ENCODE measurements around the gene GRID1.
"Not testable (repeated sequence)": the region's sequence is repeated elsewhere in the genome, so short reads cannot be mapped to it uniquely, and the experiment has no call there.

GRID1 gene

DNA sequence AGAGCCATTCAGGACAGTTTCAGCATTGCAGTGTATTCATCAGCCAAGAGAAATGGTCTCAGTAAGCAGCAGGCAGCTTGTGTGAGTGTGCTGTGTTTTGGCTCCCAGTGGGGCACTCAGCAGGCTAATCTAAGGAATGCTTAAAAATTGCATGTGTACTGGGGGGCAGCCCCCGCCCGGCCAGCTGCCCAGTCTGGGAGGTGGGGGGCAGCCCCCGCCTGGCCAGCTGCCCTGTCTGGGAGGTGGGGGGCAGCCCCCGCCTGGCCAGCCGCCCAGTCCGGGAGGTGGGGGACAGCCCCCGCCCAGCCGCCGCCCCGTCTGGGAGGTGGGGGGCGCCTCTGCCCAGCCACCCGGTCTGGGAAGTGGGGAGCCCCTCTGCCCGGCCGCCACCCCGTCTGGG lies 116.2 kb downstream of the GRID1 start:
- no peak for DNase-seq

DNA sequence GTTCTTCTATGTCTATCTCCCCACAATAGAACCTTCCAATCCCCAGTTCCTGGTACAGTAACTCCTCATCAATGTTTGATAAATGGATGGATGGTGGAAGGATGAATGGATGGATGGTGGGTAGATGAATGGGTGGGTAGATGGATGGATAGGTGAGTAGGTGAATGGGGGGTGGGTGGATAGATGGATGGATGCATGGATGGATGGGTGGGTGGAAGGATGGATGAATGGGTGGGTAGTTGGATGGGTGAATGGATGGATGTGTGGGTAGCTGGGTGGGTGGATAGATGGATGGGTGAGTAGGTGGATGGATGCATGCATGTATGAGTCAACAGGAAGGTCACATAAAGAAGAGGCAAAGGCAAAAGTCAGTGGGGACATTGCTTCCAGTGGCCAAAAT lies 116.8 kb downstream of the GRID1 start:
- no peak for DNase-seq

DNA sequence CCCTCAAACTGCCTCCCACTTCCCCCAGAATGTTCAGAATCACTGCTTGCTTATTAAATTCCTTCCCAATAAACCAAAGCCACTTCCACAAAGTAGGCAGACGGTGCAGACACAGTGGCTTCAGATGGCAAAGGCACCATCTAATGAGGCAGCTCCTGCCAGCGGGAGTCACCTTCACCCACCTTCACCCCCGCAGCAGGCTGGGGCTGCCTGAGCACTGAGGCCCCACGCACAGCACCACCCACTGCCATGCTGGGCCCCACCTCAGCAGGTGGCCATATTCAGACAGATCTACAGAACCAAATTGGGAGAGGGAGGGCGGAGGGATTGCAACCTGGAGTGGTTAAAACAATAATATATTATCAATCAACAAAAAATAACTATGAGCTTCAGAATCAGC lies 118.5 kb downstream of the GRID1 start:
- DNase-seq, result no peak

DNA sequence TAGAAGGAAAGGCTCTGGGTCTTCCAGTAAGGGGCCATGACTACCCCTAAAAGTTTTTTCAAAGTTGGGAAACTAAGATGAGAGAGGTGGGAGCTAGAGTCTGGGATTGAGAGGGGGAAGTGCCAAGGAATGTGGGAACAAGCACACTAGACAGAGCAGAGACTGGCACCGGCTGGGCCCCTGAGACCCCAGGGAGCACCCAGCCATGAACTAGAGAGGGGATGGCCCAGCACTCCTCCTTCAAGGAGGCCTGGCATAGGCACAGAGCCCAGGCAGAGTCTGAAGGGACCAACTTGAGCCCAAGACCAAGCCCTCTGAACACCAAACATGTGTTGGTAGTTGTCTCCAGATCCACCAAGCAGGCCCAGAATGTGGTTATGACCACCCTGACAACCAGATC lies 119.0 kb downstream of the GRID1 start:
- no peak for DNase-seq

DNA sequence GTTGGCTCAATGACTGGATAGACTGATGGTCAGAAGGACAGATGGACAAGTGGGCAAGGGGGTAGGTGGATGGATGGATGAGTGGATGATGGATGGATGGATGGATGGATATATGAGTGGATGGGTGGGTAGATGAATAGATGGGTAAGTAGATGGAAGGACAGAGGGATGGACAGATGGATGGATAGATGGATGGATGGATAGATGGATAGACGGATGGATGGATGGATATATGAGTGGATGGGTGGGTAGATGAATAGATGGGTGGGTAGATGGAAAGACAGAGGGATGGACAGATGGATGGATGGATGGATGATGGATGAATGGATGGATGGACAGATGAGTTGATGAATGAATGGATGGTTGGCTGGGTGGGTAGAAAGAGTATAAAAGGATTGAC lies 119.5 kb downstream of the GRID1 start:
- no peak for DNase-seq

DNA sequence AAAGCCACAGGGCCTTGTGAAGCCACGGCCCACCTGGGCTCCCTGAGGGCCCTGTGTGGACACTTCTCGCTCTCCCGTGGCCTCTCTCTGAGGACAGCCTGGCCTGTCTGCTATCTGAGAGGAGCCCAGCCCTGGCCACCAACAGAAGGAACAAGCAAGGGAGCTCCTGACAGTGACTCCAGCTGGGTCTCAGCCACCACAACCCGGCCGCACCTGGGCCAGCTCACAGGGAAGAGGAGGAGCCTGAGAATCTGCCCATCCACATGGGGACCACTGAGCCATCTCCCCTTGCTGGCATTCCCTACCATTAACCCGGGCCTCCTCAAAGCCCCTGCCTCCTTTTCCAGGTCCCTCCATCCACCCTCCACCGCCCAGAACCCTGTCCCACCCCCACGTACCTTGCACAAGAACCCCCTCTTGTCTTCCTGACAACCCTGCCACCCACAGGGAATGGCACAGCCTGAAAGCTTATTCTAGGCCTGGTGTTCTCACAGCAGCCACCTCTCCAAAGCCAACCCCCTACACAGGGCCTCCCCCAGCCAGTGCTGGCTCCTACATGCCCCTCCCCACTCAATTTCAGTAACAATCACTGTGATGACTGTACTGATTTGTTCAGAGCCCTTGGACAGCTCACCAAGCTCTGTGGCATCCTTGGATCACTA lies 120.2 kb downstream of the GRID1 start:
- no peak for DNase-seq

DNA sequence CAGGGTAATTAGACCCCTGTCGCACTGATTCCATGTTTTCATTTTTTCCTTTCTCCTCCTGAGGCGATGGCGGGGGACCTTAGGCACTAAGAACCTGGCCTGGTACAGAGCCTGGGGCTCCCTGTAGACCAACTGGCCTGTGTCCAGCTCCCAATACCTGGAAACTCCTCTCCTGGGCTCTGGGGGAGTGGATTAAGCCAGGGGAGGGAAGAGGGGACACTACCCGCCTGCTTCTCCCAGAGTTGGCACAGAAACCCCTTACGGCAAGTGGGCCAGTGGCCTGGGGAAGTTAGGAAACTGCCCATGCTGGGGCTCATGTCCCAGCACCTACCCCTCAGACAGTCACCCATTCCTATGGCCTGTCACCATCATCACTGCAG lies 121.6 kb downstream of the GRID1 start:
- DNase-seq, result no peak

DNA sequence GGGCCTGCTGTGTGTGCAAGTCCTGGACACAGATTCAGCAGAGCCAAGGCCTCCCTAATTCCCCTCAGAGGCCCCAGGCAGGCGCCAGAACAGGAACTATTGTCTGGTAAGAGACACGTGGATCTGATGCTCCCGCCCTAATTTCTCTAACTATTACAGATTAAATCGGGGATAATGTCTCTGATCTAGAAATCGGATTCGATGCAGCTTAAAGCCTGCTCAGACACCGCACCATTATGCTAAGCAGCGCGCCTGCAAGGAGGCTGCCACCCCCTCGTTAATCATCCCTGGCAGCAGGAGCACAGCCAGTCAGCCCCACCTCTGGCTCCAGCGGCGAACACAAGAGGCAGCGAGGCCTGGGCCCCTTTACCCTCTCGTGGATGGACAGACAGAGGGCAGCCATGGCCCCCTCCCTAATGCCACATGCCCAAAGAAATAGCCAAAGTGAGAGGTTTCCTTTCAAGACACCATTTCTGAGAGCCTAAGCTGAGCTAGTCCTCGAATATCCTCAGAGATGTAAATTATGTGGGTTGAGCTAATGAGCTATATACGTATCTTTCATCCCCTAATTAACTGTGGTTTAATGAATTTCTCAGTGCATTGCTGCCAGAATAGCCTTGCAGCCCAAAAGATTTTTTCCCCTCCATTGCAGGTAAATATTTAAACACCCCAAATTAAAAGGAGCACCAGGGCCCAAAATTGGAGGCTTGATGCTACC lies 122.1 kb downstream of the GRID1 start:
- DNase-seq, result no peak

DNA sequence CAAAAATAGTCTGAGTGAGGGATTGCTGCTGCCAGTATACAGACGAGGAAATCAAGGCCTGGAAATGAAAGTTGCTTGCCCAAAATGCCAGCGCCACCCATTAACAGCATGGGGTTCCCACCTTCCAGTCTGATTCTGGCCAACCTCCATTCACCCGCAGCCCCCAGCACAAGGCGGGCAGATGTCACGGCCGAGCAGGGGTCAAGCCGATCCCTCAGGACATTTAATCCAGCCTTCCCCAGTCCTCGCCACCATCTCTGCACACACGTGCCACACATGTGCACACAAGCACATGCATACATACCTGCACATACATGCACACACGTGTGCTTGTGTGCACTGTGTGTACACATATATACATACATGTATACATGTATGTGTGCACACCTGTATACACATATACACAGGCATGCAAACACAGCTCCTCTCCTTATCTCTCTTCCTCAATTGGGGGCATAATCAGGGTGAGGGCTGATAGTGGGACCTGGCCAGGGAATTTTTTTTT lies 122.9 kb downstream of the GRID1 start:
- DNase-seq, result no peak

DNA sequence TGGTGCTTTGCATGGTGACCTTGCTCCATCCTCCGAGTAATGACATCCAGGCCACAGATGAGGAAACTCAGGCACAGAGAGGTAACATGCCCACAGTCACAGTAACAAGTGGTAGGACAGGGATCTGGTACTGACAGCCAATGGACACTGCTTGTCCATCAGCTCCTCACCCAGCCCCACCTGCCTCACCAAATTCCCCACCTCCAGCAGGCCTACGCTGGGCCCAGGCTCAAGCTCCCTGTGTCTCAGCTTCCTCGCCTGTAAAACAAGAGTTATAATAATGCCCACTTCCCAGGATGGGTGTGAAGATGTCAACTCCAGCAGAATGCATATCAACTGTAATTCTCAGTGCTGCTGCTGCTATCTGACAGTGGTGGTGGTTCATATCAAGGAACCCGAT lies 123.8 kb downstream of the GRID1 start:
- no peak for DNase-seq

DNA sequence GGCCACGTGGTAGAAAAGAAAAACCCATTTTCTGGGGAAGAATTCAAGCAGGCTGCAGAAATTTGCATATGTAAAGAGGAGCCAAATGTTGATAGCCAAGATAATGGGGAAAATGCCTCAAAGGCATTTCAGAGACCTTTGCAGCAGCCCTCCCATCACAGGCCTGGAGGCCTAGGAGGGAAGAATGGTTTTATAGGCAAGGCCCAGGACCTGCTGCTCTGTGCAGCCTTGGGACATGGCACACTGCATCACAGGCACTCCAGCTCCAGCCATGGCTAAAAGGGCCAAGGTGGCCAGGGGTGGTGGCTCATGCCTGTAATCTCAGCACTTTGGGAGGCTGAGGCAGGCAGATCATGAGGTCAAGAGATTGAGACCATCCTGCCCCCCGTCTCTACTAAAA lies 128.5 kb downstream of the GRID1 start:
- not testable (repeated sequence) for DNase-seq

DNA sequence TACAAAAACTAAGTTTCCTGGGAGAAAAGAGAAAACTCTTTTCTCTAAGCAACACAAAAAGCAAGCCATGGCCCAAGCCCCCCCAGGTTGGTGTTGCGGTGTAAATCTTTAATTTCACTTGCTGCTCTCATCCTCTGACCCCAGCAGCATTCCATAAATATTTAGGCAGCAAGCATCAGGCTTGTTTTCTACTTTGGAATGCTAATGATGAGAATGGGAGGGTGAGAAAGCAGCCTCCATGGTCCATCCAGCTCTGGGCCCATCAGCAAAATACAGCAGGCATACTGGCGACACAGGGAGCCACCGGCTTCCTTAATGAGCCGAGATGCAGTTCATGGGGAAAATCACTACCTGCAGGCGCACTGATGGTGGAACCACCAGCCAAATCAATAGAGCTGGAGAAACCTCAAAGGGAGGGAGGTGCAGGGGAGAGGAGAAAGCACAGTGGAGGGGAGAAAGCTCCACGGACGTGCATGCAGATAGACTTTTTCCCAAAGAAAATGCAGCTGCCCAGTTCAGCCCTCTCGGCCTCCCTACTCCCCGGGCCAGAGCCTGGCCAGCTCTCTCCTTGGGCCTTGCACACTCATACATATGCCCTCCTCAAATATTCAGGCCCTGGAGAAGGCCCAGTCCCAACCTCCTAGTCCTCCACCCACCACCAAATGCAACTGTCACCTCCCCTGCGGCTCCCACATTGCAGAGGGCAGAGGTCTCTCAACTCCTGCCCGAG lies 131.9 kb downstream of the GRID1 start:
- DNase-seq, result no peak

DNA sequence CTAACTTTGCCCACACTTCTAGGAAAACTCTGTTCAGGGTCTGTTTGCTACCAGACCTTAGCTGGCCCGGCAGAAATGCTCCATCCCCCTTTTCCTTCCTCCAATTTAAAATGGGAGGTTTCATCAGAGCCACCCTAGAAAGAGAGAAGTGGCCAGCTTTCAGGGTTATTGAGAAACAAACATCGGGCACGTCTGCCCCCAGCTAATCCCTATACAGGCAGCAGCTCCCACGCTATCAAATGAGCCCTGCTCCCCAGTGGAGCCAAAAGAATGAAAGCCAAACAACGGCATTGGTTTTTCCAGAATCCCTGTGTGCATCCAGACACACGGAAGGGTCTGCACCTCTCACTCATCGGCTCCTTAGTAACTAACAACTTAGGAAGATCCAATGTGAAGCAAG lies 132.5 kb downstream of the GRID1 start:
- DNase-seq, result peak; percentile 82 to 84

DNA sequence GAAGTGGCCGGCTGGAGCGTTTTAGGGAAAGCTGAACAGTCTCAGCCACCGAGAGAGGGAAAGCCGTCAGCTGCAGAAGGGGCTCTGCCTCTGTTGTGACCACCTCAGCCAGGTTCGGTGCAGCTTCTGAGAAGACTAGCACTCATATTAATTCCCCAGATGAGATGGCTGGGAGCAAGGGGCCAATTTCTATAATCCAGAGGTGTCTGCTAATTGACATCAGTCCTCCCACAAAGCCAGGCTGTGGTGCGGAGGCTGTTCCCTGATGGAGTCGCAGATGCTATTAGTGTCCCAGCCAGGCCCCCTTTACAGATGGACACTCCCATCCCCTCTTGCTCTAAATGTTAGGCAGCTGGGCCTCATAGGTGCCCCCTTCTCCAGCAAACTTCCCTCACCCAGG lies 133.5 kb downstream of the GRID1 start:
- no peak for DNase-seq

DNA sequence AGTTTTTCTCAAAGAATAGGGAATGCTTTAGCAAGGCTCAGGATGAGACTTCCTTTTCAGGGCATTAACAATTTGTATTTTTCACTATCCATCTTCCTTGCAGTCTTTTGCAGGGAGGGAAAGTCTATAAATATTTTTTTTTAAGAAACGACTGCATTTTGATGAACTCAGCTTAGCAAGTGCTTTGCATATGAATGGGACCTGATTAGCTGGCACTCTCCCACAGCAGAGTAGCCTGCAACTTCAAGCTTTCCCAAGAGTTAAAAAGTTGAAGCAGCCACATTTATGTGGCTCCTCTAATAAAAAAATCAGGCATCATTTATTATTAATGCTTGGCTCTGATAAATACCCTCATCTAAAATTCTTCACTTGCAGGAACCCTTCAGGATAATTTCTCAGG lies 134.0 kb downstream of the GRID1 start:
- DNase-seq, result no peak

DNA sequence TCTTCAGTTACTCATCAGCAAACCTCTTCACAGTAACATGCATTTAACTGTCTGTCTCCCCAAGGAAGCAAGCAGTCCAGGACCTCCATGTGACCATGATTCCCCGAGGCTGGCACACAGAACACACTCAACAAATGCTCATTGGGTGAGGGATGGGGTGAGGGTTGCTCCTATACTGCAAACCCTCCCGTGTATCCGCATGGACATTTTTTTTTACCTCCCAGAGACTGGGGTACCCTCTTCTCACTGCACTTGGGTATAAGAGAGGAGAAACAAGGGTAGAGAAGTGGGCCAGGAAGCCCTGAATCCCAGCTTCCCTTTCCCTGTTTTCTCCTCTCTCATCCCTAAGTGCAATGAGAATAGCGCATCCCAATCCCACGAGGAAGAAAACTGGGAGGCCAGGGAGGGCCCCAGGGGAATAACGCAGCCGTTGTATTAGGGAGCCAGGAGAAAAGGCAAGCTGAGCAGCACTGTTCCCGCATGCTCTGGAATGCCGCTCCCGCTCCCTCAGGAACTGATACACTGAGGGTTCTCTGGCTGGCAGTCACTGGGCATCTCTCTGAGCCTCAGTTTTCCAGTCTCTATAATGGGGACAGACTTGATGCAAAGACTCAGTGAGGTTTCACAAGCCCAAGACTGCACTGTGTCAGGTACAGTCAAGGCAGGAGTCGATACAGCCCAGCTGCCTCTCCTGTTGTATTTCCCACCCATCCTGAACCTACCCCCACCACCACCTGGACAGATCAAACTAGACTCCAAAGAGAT lies 134.6 kb downstream of the GRID1 start:
- DNase-seq, result no peak

DNA sequence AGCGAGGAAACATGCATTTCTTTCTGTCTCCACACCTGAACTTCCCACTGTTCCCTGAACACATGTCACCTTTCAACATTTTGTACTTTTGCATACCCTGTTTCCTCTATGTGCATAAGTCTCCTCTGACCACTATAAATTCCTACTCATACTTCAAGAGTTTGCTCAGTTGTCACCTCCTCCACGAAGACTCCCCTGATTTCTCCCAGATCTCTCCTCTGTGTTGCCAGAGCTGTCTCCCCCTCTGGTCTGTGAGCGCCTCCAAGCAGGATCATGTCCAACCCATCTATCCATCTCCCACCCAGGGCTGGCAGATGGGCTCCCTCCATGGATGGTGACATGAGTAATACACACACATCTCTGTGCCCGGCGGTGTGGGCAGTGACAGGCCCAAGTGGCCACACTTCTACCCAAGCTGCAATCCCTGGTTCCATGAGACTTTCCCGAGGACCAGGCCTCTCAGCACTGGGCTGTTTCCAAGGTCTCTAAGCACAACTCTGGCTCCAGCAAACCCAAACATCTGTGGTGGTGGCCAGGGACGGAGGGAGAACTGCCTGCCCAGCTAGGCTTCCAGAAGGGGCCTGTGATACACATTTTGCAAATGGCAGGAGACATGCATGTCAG lies 135.9 kb downstream of the GRID1 start:
- DNase-seq, result no peak

DNA sequence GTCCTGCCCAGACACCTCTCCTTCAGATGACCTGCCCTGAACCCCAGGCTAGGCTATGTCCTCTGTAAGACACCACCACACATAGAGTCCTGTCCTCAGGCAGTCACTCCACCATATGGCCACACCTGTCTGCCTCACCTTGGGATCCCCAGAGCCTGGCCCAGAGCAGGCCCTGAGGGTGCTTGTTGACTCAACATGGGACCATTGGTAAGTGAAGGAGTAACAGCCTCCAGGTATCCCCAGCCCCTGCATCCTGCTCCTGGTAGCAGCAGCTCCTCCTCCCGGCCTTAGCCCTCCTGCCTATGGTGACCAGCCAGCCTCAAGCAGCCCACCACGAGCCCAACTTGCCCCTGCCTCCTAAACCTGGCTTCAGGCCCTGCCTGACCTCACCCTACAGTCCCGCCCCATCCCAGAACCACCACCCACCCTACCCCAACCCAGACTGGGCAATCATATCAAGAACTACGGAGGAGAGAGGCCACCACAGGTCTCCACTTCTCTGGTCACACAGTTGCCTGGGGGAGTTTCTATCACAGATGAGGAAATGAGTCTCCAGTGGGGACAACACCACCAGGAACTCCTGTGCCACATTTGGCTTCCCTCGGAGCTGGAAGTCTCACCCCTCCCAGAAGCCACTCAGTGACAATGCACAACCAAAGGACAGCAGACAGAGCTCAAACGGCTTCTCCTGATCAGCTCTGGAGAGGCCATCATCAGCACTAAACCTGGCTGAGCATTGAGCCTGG lies 136.6 kb downstream of the GRID1 start:
- DNase-seq, result peak; percentile 25 to 62

DNA sequence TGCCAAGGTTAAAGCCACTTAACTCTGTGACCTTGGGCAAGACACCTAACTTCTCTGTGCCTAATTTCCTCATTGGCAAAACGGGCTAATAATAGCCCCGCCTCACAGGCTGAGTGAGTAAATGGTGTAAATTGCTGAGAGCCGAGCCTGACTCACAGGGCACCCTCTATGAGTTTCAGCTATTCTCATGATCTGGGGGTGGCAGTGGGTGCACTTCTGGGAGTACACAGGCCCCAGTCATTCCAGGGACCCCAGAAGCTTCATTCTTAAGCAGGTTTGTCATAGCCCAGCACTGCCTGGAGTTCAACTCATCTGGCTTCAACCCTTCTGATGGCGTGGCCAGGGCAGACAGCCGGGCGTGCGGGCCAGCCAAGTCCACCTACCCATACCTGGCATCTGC lies 137.2 kb downstream of the GRID1 start:
- DNase-seq, result peak; percentile 85 to 94

DNA sequence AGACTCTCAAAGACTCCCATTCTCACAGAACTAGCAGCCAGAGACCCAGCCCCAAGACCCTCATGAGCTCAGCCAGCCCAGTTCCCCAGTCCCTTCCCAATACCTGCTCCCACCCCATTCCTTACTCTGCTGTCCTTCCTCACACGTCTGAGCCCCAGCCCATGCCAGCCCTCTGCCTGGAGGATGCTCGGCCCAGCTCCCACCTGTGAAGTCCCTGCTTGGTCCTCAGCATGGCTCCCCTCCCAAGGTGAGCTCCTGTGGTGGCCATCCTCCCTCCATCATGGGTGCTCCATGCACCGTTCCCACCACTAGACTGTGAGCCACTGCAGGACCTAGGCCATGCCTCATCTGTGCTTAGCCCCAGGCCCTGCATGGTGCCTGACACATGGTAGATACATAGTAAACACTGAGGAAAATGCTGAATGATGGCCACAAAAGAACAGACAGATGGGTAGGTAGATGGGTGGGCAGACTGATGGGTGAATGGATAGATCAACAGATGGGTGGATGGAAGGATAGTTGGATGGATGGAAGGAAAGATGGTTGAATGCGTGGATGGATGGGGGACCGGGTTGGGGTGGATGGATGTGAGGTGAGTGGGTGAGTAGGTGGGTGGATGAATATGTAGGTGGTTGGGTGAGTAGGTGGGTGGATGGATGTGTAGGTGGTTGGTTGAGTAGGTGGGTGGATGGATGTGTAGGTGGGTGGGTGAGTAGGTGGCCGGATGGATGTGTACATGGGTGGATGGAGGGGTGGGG lies 138.9 kb downstream of the GRID1 start:
- no peak for DNase-seq

DNA sequence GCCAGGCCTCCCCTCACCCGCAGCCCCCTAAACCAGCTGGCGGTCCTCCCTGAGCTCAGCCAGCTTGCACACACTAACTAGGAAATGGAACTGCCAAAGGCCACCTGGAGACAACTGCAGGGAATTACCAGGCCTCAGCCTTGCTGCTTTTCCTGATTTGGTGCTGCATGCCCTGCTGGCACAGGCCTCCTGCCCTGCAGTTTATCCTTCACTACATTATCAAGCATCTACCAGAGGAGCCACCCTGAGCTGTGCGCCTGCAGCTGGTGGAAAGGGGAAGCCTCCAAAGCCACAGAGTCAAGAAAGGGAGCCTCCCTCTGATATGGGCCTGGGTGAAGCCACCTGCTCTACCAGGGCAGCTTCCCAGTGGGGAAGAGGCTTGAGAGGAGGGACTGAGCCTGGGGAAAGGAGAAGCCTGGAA lies 139.8 kb downstream of the GRID1 start:
- DNase-seq, result peak; percentile 29 to 62

All from inflammatory macrophage (primary cell).